Measurements from ENCODE around the gene CD7.

CD7 gene

DNA sequence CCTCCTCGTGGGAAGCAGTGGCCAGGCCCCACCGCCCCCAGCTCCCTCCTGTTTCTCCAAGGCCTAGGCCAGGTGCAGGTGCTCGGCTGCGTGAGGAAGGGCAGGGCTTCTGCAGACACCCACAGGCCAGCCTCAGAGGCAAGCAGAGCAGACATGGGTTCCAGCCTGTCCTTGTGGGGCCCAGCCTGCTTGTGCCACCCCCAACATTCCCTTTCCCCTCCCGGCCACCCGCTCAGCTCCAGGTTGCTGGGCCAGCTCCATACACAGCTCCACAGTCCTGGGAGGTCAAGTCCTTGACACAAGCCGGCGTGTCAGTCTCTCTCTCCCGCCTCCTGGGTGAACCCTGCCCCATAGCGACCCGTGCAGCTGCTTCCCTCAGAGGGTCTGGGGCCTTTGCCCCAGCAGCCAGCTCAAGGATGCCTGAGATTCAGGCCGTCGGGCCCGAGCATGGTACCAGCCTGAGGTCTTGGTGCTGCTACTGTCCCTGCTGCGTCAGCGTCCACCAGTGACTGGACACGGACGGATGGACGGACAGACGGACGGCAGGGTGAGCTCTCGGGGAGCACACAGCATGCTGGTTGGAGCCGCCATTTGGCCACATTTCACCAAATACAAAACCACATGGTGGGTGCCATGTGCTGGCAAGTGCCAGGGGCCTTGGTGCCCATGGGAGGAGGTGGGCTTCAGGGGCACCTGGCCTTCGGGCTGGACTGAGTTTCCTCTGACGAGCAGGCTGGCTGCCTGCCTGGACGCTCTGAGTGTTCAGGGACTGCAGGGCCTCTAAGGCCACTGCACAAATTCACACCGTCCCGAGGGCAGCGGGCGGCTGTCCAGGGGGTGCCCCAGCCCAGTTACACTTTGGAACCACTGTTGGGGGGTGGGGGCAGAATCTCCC is 8.1 kb upstream of the CD7 start:
- Histone ChIP-seq H3K36me3 (replicated peaks in 1 of 2; ENCODE audit: control insufficient read depth in 2 of 2, insufficient read depth in 2 of 2, low read length in 2 of 2) (no peaks in the 10 kb centered on the region), H3K4me3 (ENCODE audit: low read length in 2 of 2) (peak overlapping the region in 1 of 2 donors; percentile 61), H2BK15ac (ENCODE audit: low read length) (peak overlapping the region; percentile 93), H3K4ac (ENCODE audit: low read length) (peak overlapping the region; percentile 66), H2AFZ (ENCODE audit: low read length) (no peak overlapping the region), H3K79me1 (ENCODE audit: low read depth, low read length) (no peaks in the 10 kb centered on the region), H2AK5ac (ENCODE audit: low read depth, low read length) (peak overlapping the region; percentile 89), H3K9ac (ENCODE audit: low read depth, low read length, poor library complexity) (no peak overlapping the region), H4K91ac (ENCODE audit: low read depth, low read length, poor library complexity) (no peak overlapping the region), H3K4me2 (ENCODE audit: insufficient read depth, low read length, poor library complexity, severe bottlenecking) (no peak overlapping the region), H2BK12ac (ENCODE audit: low read length) (peak overlapping the region; percentile 84), H3K4me1 (ENCODE audit: control insufficient read depth in 2 of 2, insufficient read depth in 1 of 2, low read depth in 1 of 2, low read length in 2 of 2) (peaks cover 17 to 21% of the 10 kb centered on the region in 2 donors), H2BK120ac (ENCODE audit: low read depth, low read length) (no peak overlapping the region), H3K14ac (ENCODE audit: low read length) (peak overlapping the region; percentile 82), H3K18ac (ENCODE audit: low read length) (peak overlapping the region; percentile 28), H3K9me3 (replicated peaks in 1 of 2; ENCODE audit: control insufficient read depth in 2 of 2, insufficient read depth in 1 of 2, low read depth in 1 of 2, low read length in 2 of 2) (no peaks in the 10 kb centered on the region), H3K27me3 (ENCODE audit: control insufficient read depth in 3 of 3, insufficient read depth in 3 of 3, low read depth in 1 of 3, low read length in 3 of 3) (peaks cover 0 to 84% (median 0%) of the 10 kb centered on the region in 3 experiments), H2BK5ac (ENCODE audit: low read length) (peak overlapping the region; percentile 29), H4K8ac (ENCODE audit: low read depth, low read length) (no peak overlapping the region), H3K23ac (ENCODE audit: low read depth, low read length, poor library complexity) (peak overlapping the region; percentile 83), H3K27ac (replicated peaks; ENCODE audit: low read length) (no peak overlapping the region)
- DNase-seq (ENCODE audit: low spot score), result no peak
- no CpG with 5 or more reads among the region's 30 CpGs for WGBS, 2 donors (ENCODE audit: extremely low coverage in 2 of 2, insufficient read length in 2 of 2, insufficient replicate concordance in 1 of 2)

- Histone ChIP-seq H3K9me3 (replicated peaks in 1 of 2; ENCODE audit: control insufficient read depth in 2 of 2, insufficient read depth in 1 of 2, low read depth in 1 of 2, low read length in 2 of 2) (peaks cover 0 to under 1% of the 10 kb centered on the region in 2 donors), H3K9ac (ENCODE audit: low read depth, low read length, poor library complexity) (peak overlapping the region; percentile 50), H2BK5ac (ENCODE audit: low read length) (no peak overlapping the region), H3K4me2 (ENCODE audit: insufficient read depth, low read length, poor library complexity, severe bottlenecking) (no peak overlapping the region), H2BK15ac (ENCODE audit: low read length) (peak overlapping the region; percentile 93), H2BK12ac (ENCODE audit: low read length) (peak overlapping the region; percentile 84), H3K4ac (ENCODE audit: low read length) (no peak overlapping the region), H3K14ac (ENCODE audit: low read length) (peak overlapping the region; percentile 82), H2AFZ (ENCODE audit: low read length) (no peak overlapping the region), H2AK5ac (ENCODE audit: low read depth, low read length) (peak overlapping the region; percentile 89), H3K4me1 (ENCODE audit: control insufficient read depth in 2 of 2, insufficient read depth in 1 of 2, low read depth in 1 of 2, low read length in 2 of 2) (peaks cover 17 to 21% of the 10 kb centered on the region in 2 donors), H3K36me3 (replicated peaks in 1 of 2; ENCODE audit: control insufficient read depth in 2 of 2, insufficient read depth in 2 of 2, low read length in 2 of 2) (no peaks in the 10 kb centered on the region), H3K79me1 (ENCODE audit: low read depth, low read length) (peaks cover under 1% of the 10 kb centered on the region), H3K27ac (replicated peaks; ENCODE audit: low read length) (no peak overlapping the region), H3K18ac (ENCODE audit: low read length) (peak overlapping the region; percentile 35), H4K91ac (ENCODE audit: low read depth, low read length, poor library complexity) (no peak overlapping the region), H3K23ac (ENCODE audit: low read depth, low read length, poor library complexity) (peak overlapping the region; percentile 80), H2BK120ac (ENCODE audit: low read depth, low read length) (peak overlapping the region; percentile 18), H3K4me3 (ENCODE audit: low read length in 2 of 2) (no peak overlapping the region), H4K8ac (ENCODE audit: low read depth, low read length) (no peak overlapping the region), H3K27me3 (ENCODE audit: control insufficient read depth in 3 of 3, insufficient read depth in 3 of 3, low read depth in 1 of 3, low read length in 3 of 3) (peaks cover 0 to 76% (median 0%) of the 10 kb centered on the region in 3 experiments)
- no peak for DNase-seq (ENCODE audit: low spot score)
- no CpG with 5 or more reads among the region's 25 CpGs for WGBS, 2 donors (ENCODE audit: extremely low coverage in 2 of 2, insufficient read length in 2 of 2, insufficient replicate concordance in 1 of 2)
Observed at GRCh38 chr17:82324566-82325285, 7.3 kb upstream of the CD7 start.

DNA sequence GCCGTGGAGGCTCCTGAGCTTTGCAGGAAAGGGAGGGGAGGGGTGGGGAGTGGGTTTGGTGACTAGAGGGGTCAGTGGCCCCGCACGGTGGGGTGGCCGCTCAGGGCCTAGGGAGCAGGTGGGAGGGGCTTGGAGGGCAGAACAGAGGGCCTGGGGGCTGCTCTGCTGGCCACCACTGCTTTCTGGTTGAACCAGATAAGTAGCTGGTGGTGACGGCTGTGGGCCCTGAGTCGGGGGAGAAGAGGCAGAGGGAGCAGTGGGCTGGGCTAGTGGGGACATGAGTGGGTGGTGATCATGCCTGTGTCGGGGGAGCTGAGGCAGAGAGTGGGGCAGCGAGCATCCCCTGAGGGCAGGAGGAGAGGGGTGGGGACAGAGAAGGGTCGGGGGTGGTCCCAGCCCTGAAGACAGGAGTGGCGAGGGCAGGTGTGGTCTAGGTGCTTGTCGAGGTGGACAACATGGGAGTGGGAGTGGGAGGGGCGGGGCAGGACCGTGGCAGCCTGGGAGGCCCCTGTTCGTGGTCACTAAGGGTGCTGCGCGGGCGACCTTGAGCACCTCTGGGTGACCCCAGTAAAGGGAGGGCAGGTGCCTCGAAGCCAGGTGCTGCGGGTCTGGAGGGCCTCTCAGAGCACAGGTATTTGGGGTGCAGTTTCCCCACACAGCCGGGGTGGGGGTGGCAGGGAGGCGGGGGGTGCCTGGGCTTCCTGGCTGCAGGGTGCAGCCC is 6.3 kb upstream of the CD7 start:
- Histone ChIP-seq H3K4ac (ENCODE audit: low read length) (no peak overlapping the region), H4K91ac (ENCODE audit: low read depth, low read length, poor library complexity) (no peak overlapping the region), H2BK5ac (ENCODE audit: low read length) (no peak overlapping the region), H4K8ac (ENCODE audit: low read depth, low read length) (no peak overlapping the region), H3K79me1 (ENCODE audit: low read depth, low read length) (peaks cover 3% of the 10 kb centered on the region), H3K27ac (replicated peaks; ENCODE audit: low read length) (no peak overlapping the region), H2AK5ac (ENCODE audit: low read depth, low read length) (peak overlapping the region; percentile 84), H2BK15ac (ENCODE audit: low read length) (peak overlapping the region; percentile 81), H2BK120ac (ENCODE audit: low read depth, low read length) (peak overlapping the region; percentile 18), H3K27me3 (ENCODE audit: control insufficient read depth in 3 of 3, insufficient read depth in 3 of 3, low read depth in 1 of 3, low read length in 3 of 3) (peaks cover 0 to 65% (median 5%) of the 10 kb centered on the region in 3 experiments), H2AFZ (ENCODE audit: low read length) (no peak overlapping the region), H3K9ac (ENCODE audit: low read depth, low read length, poor library complexity) (peak overlapping the region; percentile 60), H3K18ac (ENCODE audit: low read length) (peak overlapping the region; percentile 48), H3K4me3 (ENCODE audit: low read length in 2 of 2) (no peak overlapping the region), H2BK12ac (ENCODE audit: low read length) (peak overlapping the region; percentile 22), H3K4me2 (ENCODE audit: insufficient read depth, low read length, poor library complexity, severe bottlenecking) (no peak overlapping the region), H3K23ac (ENCODE audit: low read depth, low read length, poor library complexity) (peak overlapping the region; percentile 55), H3K14ac (ENCODE audit: low read length) (peak overlapping the region; percentile 8), H3K9me3 (replicated peaks in 1 of 2; ENCODE audit: control insufficient read depth in 2 of 2, insufficient read depth in 1 of 2, low read depth in 1 of 2, low read length in 2 of 2) (peaks cover 7 to 9% of the 10 kb centered on the region in 2 donors), H3K36me3 (replicated peaks in 1 of 2; ENCODE audit: control insufficient read depth in 2 of 2, insufficient read depth in 2 of 2, low read length in 2 of 2) (no peaks in the 10 kb centered on the region), H3K4me1 (ENCODE audit: control insufficient read depth in 2 of 2, insufficient read depth in 1 of 2, low read depth in 1 of 2, low read length in 2 of 2) (peaks cover 17 to 27% of the 10 kb centered on the region in 2 donors)
- no CpG with 5 or more reads among the region's 21 CpGs for WGBS, 2 donors (ENCODE audit: extremely low coverage in 2 of 2, insufficient read length in 2 of 2, insufficient replicate concordance in 1 of 2)
- DNase-seq (ENCODE audit: low spot score), result no peak

Measured in neuronal stem cell (in vitro differentiated cells).